HuH-7.5 (cell line): ENCODE measurements around the gene SLC6A20.

ENCODE experiments used
- DNase-seq: peaks from one replicate; pipeline ENCODE4 v3.0.0; 2011; ENCODE audit warnings: low spot score

Gene SLC6A20

DNA sequence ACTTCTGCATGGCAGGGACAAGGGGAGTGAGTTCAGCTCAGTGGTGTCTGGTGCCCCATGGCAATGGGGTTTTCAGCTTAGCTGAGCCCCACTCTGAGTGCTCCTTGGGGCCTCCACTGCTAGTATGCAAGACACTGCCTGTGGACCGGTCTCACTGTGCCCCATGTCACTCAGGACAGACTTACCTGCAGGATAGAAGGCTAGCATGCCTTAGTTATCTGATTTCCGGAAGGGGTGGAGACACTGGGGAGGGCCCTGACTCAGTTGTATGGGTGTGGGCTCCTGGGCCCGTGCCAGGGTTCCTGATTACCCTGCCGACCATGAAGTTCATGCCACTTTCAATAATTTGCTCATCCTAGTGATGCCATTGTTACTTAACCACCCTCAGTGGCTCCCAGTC is 4.3 kb upstream of the SLC6A20 start:
- no peak for DNase-seq

DNA sequence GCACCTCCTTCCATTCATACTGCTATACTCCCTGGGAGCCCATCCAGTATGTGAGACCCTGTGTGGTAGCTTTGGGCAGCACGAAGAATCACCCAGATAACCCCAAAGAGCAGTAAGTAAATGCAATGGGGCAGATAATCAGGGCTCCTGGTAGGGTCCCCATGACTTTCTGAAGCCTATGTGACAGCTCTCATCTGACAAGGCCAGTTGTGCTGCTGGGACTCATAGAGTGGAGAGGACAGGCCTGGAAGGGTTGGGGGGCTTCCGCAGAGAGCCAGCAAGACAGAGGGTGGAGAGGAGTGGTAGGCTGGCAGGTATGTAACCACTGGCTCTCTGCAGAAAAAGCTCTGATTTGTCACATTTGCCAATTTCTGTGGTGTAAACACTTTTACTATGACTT is 3.2 kb upstream of the SLC6A20 start:
- no peak for DNase-seq

DNA sequence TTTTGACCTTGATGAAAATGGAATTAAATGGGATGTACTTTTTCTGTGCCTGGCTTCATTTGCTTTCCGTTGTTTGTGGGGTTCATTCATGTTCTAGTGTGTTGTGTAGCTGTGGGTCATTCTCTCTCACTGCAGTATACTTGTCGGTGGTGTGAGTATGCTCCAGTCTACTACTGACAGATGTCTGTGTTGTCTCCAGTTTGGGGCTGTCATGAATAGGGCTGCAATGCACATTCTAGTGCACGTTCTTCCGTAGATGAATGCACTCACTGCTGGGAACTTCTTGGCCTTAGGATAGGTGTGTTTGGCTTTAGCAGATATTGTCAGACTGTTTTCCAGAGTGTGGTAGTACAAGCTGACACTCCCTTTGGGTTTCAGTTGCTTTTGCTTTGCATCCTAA is 1.7 kb upstream of the SLC6A20 start:
- no peak for DNase-seq

DNA sequence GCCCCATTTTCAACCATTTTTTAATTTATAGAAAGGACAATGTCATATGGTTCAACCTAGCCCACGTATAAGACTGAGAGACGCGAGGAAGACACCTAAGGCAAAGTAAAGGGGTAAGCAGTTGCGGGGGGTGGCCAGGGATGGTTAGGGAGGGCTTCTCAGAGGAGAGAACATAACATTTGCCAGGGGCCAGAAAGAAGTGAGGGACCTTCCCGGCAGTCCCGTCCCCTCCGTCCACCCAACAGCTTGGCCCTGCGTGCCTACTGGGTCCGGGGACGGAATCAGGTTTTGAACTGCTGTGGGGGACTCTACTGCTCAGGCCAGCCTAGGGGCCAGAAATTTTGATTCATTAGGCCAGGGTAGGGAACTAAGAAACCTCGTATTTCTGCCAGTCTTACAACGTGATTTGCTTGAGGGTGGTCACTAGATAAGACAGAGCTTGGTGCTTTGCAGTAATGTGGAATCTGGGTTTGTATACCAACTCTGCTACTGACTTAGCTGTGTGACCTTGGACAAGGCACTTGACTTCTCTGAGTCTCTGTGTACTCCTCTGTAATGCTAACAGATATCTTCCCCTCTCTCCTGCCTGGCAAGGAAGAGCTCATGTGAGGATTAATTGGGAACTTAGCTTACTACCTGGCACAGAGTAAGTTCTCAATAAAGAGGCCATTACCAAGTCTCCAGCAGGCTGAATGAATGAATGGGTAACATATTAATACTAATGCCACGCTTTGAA is 734 bp upstream of the SLC6A20 start:
- DNase-seq = no peak

DNA sequence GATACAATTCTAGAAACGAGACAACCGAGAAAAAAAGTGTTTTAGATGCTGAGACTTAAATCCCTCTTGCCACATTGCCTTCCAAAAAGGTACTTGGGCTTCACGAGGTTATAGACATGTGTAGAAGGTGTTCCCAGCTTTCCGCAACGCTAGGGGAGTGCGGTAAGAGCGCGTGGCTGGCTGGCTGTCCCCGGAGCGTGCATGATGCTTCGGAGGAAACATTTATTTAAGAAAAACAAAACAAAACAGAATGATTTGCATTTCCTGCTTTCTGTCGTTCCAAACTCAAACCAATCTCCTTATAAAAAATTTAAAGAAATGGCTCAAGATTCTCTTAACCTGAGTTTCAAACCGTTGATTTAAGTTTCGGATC is 841 bp downstream of the SLC6A20 start:
- DNase-seq = no peak

DNA sequence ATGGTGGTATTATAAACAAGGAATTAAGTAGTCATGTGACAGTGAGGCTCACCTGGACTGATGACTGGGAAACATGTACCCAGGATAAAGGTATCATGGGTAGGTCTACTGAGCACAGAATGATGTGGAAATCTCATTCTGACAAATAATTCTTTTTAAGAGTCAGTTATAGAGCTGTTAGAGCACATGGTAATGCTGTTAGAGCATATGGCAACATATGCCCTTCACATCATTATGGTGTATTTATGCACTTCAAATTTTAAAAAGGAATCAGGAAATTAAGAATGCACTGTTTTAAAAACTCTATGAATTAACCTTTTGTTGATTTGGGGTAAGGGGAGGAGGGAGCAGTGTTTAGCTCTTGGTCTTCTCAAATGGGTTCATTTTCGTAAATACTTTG is 1.7 kb downstream of the SLC6A20 start:
- no peak for DNase-seq

DNA sequence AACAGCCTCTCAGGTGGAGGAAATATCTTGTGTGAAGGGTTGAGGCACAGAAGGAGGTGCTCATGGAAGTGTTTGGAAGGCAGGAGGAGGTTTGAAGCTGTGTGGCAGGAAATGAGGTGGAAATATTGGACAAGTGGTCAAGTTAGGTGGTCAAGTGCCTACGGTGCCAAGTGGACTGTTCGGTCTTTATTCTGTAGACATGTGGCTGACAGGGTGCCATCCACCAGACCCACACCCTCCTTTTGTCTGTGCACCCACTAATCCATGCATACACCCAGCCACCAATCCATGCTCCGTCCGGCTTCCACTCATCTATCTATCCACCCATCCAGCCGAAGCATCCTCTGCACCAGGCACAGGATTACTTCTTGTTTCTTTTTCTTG is 2.2 kb downstream of the SLC6A20 start:
- no peak for DNase-seq

DNA sequence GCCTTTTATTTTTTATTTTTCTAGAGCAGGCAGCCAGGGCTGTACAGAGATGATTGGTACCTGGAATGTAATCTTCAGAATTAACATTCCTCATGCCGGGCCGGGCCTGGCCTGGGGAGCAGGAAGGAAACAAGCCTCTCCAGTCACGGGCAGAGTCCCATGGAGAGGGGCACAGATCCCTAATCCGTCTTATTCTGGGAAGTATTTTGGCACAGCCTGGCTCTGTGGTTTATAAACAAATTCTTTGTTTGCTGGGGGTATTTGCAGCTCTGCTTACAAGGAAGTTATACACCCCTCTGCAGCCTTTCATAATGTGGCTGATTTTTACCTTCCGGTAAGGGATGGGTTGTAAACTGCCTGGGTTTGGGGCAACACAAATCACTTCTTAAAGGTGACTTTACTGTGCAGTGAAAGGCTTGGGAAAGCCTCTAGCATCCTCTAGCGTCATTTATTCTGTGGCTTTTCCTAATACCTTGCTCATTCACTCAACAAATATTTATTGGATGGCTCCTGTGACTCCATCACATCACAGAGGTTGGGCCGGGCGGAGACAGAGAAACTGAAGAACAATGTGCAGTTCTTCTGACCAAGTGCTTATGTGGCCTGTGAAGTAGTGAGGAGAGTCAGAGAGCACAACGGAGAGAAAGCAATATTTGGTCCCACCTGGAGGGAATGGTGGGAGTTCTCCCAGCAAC is 2.7 kb downstream of the SLC6A20 start:
- no peak for DNase-seq

DNA sequence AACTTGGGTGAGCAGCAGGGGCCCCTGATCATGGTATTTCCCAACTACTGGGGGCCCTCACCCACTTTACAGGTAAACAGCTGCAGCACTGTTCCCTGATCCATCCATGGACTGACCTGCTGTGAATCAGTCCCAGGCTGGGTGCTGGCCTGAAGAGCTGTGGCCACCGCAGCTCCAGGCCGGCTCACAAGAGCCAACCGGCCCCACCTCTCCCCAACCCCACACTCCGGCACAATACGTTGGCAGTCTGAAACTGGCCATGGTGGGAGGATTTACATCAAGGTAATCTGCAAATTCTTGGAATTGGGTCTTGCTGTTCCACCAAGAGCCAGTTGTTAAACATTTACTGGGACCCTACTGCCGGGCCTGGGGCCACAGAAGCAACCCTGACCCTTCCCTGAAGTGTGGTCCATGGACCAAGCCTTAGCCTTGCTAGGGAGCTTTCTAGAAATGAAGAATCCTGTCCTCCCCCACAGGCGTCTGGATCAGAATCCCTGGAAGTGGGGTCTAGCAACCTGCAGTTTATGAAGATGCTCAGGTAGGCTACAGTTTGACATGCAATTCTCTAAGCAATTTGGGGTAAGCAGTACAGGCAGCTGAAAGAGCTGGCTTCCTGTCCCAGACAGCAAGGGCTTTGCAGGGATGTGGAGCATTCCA is 3.7 kb downstream of the SLC6A20 start:
- DNase-seq = no peak

DNA sequence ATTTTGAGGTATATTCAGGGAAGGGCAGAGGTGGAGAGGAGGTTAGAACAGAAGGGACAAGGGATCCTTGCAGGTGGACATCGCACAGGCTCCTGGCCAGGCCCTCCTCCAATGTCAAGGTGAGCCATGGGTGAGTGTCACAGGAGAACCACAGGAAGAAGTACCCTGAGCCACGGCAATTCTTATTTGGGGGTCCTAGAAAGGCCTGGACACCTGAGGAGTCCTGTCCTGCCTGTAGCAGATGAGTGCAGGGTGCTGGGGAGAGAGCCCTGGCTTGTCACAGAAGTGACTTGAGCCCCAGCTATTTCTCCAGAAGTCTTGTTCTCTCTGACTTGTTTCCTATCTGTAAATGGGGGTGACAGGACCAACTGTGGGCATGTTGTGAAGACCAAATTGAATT is 4.3 kb downstream of the SLC6A20 start:
- DNase-seq = no peak

DNA sequence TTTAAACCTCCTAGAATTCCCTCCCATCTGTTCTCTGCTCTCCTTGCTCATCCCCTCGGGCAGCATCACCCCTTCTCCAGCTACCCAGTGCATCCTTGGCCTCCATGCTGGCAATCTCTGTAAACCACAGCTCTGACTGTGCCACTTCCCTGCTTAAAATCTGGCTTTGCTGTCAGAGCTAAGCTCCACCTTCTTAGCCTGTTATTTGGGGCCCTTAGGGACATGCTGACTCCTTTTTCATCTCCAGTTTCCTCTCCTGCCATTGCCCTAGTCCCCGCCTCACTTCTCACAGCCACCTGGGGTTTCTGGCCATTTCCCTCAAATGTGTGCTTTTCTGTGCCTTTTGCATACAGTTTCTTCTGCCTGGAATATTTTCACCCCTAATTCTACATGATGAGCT is 5.7 kb downstream of the SLC6A20 start:
- DNase-seq = no peak

DNA sequence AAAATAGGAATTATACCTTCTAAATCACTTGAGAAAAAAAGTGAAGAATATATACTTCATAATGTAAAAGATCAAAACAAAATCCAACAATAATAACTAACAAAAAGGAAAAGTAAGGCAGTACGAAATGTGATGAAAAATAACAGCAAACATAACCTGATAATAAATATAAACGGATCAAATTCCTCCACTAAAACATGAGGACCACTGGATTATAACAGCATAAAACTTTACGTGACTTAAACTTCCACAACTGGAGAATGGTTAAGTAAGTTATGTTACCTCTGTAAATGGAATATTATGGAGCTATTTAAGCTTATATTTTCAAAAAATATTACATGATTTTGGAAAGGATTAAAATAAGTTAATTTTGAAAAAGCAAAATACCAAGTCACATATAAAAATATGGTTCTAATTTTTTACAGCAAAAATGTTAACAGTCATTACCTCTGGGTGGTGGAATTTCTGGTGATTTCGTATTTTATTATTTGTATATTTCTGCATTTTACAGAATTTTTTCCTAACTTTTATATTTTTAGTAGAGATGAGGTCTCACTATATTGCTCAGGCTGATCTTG is 7.0 kb downstream of the SLC6A20 start:
- DNase-seq = no peak

DNA sequence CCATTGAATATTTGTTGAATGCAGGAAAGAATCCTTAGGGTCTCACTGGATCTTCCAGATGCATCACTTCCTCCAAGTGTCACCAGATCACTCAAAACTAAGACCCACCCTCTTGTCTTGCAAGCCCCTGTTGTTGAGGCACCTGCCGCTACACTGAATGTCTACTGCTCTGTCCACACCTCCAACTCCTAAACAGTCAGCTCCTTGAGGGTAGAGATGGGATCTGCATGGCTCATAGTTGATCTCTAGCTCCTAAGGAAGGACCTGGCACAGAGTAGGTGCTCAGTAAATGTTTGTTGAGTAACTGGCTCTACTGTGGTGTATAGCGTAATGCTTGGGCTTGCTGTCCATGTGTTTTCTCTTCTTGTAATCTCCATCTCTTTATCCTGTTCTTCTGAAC is 8.8 kb downstream of the SLC6A20 start:
- DNase-seq = no peak

DNA sequence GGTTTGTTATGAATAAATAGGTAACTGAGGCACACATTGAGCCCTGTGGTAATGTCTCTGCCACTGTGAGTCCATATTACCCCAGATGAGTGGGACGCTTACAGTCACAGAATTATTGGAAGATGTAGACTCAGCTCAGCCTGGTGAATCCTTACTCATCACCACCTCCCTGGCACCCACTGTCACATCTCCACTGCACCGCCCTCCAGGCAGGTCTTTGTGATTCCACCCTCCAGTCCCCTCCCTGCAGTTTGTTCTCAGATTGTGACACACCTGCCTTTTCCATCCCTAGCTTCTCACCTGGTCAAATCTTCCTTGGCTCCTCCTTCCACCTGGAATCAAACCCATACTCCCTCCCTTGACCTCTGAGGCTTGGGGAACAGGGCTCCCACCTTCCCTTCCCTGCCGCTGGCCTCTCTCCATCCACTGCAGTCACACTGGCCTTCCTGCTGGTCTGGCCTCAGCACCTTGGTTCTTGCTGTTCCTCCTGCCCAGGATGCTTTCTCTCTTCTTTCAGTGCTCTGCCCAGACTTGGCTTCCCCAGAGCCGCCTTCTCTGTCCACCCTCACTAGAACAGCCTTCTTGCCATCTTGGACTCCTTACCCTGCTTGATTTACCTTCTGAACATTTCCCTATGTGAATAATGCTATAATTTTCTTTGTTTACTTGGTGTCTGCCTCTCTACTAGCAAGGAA is 9.4 kb downstream of the SLC6A20 start:
- no peak for DNase-seq

DNA sequence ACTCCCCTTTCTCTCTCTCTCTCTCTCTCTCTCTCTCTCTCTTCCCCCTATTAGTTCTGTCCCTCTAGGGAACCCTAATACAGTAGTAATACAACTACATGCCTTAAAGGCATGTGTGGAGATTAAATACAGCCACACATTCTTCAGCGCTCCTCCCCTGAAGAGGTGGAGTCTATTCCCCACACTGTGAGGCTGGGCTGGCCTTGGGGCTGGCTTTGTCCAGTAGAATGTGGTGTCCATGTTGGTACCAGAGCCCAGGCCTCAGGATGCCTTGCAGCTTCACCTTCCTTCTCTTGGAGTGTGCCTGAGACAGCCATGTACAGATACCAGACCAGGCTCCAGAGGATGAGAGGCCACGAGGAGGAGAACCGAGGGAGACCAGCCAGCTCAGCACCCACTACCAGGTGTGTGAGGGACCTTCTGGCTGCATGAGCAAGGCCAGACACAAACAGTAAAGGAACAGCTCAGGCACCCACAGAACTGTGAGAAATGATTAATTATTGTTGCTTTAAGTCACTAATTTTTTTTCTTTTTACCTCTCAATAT is 10.7 kb downstream of the SLC6A20 start:
- no peak for DNase-seq

DNA sequence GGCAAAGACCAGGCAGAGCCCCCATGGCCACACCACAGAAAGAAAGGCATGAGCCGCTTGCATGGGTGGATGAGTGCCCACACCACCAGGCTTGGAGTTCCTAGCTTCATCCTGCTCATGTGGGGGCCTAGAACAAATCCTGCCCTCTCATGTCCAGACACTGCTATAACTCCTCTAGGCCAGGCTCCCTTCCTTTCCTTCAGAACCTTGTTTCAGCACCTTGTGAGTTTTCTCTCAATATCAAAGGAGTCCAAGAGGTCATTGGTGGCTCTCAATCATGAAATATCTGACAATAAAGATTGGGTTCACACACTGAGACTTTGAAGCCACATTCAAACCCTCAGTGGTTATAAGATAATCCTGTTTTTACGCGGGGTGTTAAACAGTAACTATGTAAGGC is 12.7 kb downstream of the SLC6A20 start:
- DNase-seq = no peak

DNA sequence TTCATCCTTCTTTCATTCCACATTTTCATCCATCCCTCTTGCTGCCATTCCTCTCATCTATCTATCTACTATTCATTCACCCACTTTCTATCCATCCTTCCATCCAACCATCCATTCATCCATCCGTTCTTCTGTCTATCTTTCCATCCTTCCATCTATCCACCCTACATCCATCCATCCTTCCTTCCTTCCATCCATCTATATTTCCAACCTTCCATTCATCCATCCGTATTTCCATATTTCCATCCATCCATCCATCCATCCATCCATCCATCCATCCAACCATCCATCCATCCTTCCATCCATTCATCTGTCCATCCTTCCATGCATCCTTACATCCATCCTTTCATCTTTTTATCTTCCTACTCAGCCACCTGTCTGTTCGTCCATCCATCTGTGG is 14.0 kb downstream of the SLC6A20 start:
- no peak for DNase-seq

DNA sequence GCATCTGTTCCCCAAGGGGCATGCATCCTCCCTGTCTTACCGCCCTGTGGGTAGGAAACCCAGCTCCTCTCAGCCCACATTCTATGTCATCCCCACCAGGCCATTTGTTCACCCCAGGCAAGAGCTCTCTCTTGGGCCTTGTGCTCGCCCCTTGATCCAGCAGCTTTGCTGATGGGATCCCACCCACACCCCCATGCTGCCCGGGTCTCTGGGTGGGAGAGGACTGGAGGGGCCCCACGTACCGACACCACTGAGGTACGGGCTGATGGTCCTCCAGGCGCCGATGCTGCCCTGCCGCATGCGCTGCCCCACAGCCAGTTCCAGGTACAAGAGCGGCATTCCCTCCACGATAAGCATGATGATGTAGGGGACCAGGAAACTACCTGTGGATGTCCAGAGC is 14.5 kb downstream of the SLC6A20 start:
- DNase-seq = no peak

DNA sequence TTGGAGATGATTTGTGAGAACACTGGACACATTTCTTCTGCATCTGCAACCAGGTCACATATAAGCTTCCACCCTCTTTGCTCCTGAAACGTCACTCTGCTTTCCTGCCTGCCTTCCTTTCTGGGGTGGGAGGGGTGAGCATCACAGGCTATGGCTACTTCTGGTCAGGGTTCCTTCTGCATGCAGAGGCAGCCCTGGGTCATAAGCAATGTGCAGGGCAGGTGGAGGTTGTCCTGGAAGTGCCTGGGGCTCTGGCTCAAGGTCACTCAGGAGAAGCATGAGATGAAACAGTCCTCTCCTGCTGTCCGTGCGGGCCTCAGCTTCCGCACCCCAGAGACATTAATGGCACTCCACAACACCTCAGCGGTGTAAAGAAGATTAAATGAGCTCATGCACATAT is 15.1 kb downstream of the SLC6A20 start:
- DNase-seq = no peak

DNA sequence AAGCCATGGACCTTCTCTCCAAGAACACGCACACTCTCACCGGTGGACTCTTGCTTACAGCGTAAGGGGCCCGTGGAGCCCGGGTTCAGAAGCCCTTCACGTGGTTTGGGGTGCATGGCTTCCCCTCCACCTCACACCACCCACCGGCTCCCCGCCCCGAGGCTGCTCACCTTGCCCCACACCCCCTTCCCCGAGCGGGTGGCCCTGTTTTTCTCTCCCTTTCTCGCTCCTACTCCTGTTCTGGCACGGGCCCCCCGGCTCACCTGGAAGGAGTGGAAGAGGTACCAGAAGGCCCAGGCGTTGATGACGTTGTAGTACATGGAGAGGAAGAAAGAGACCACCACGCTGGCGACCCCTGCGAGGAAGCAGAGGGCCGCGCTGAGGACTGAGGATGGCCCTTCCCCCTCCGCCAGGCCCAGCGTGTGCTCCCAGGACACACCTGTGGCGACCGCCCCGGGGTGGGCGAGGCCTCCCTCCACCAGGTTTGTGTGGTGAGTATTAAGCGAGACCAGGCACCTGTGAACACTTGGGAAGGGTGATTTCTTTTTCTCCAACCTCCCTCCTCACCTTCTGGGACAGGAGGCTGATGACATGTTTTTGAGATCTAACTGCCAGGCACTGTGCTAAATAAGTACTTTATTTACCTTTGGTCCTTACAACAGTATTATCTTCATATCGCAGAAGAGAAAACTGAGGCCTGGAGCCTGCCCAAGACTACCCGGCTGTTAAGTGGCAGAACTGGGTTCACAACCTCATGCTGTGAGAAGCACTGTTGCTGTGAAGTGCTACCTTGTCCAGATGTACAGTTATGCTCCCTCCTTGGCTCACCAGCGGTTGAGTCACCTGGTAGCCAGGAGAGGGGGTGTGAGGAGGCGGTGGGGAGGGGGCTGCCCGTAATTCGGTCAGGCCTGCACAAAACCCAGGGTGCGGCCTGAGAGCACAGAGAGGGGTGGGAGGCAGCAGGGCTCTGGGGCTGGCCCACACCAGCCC is 16.3 kb downstream of the SLC6A20 start:
- no peak for DNase-seq

DNA sequence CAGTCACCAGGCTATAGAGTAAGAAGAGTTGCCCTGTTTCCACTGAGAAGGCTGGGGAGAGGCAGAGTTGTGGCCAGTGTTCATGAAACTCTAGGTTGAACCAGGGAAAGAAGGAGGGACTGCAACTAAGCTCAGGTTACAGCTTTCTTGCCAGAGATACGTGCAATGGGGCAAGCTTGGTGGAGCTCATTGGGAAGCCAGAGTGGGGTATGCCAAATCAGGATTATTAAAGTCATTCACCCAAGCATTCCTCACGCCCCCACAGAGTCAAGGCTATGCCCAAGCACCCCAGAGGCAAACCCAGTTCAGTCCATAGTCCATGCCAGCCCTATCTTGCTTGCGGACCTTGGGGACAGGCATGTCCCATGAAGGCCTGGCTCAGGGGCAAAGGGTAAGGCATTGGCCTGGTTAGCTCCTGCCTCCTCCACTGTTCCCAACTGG is 17.6 kb downstream of the SLC6A20 start:
- DNase-seq = no peak
